H9 (cell line): ENCODE measurements around the gene TEX22. TPM values are rescaled to one million over a fixed set of nuclear protein-coding genes. Genes with fewer than 3 reads are reported as not detected.

Experiments used
- DNase-seq: peaks from one replicate; pipeline ENCODE4 v3.0.0-alpha.2; 2017
- H2AFZ ChIP-seq: one replicate; pipeline ENCODE4 v1.6.1; 2013; ENCODE audit warnings: mild to moderate bottlenecking, low read length, control low read depth, moderate library complexity
- H2AK5ac ChIP-seq: 2 replicates; pipeline ENCODE4 v1.6.1; 2013; ENCODE audit warnings: low read length, control low read depth, mixed read lengths; ENCODE audit not compliant: insufficient read length
- H2BK120ac ChIP-seq: one replicate; pipeline ENCODE4 v1.6.1; 2013; ENCODE audit warnings: low read depth, mild to moderate bottlenecking, low read length, control low read depth, inconsistent platforms; ENCODE audit not compliant: poor library complexity, severe bottlenecking
- H2BK12ac ChIP-seq: 2 replicates; pipeline ENCODE4 v1.6.1; 2013; ENCODE audit warnings: low read length, control low read depth, mixed read lengths, low read depth; ENCODE audit not compliant: insufficient read length
- H2BK15ac ChIP-seq: 2 replicates; pipeline ENCODE4 v1.6.1; 2013; ENCODE audit warnings: low read depth, low read length, control low read depth
- H2BK20ac ChIP-seq: one replicate; pipeline ENCODE4 v1.6.1; 2013; ENCODE audit warnings: low read depth, mild to moderate bottlenecking, low read length, control low read depth, inconsistent platforms; ENCODE audit not compliant: poor library complexity, severe bottlenecking
- H2BK5ac ChIP-seq: 2 replicates; pipeline ENCODE4 v1.6.1; 2013; ENCODE audit warnings: low read length, control low read depth, mixed read lengths; ENCODE audit not compliant: insufficient read length
- H3K14ac ChIP-seq: 2 replicates; pipeline ENCODE4 v1.6.1; 2013; ENCODE audit warnings: low read length, control low read depth; ENCODE audit not compliant: insufficient read depth
- H3K18ac ChIP-seq: 2 replicates; pipeline ENCODE4 v1.6.1; 2013; ENCODE audit warnings: low read depth, mild to moderate bottlenecking, mixed read lengths, low read length, control low read depth; ENCODE audit not compliant: insufficient read length
- H3K23ac ChIP-seq: 2 replicates; pipeline ENCODE4 v1.6.1; 2013; ENCODE audit warnings: low read length, control low read depth, mixed read lengths, low read depth; ENCODE audit not compliant: insufficient read length
- H3K23me2 ChIP-seq: 2 replicates; pipeline ENCODE4 v1.6.1; 2013; ENCODE audit warnings: low read depth, mild to moderate bottlenecking, mixed read lengths, low read length, control low read depth; ENCODE audit not compliant: insufficient read length, poor library complexity, severe bottlenecking
- H3K27ac ChIP-seq: 2 replicates; pipeline ENCODE4 v1.5.1; 2013; ENCODE audit warnings: low read length, control low read depth, mixed read lengths, low read depth; ENCODE audit not compliant: insufficient read length
- H3K27me3 ChIP-seq: 2 replicates; pipeline ENCODE4 v1.6.1; 2013; ENCODE audit warnings: low read length, control low read depth, inconsistent platforms; ENCODE audit not compliant: insufficient read depth
- H3K4ac ChIP-seq: 2 replicates; pipeline ENCODE4 v1.6.1; 2013; ENCODE audit warnings: low read depth, mild to moderate bottlenecking, control low read depth, inconsistent platforms, low read length, moderate library complexity
- H3K4me1 ChIP-seq: 2 replicates; pipeline ENCODE4 v1.6.1; 2013; ENCODE audit warnings: low read length, control low read depth, inconsistent platforms; ENCODE audit not compliant: insufficient read depth
- H3K4me2 ChIP-seq: 2 replicates; pipeline ENCODE4 v1.6.1; 2013; ENCODE audit warnings: low read length, control low read depth, mixed read lengths; ENCODE audit not compliant: insufficient read length, insufficient read depth
- H3K56ac ChIP-seq: 2 replicates; pipeline ENCODE4 v1.6.1; 2013; ENCODE audit warnings: low read depth, mild to moderate bottlenecking, mixed read lengths, low read length, control low read depth; ENCODE audit not compliant: insufficient read length
- H3K79me1 ChIP-seq: 2 replicates; pipeline ENCODE4 v1.6.1; 2013; ENCODE audit warnings: low read depth, mild to moderate bottlenecking, moderate library complexity, low read length, control low read depth, inconsistent platforms; ENCODE audit not compliant: insufficient read depth, poor library complexity, severe bottlenecking
- H3K79me2 ChIP-seq: 2 replicates; pipeline ENCODE4 v1.6.1; 2013; ENCODE audit warnings: low read length, control low read depth, inconsistent platforms; ENCODE audit not compliant: insufficient read depth
- H3K9ac ChIP-seq: 2 replicates; pipeline ENCODE4 v1.6.1; 2013; ENCODE audit warnings: low read length, control low read depth, mixed read lengths; ENCODE audit not compliant: insufficient read length; ENCODE audit errors: extremely low read depth
- H3K9me3 ChIP-seq: one replicate; pipeline ENCODE4 v1.6.1; 2013; ENCODE audit warnings: low read depth, low read length, inconsistent platforms; ENCODE audit not compliant: control insufficient read depth
- H3T11ph ChIP-seq: one replicate; pipeline ENCODE4 v1.6.1; 2013; ENCODE audit warnings: mild to moderate bottlenecking, low read length, control low read depth, inconsistent platforms
- H4K20me1 ChIP-seq: one replicate; pipeline ENCODE4 v1.6.1; 2013; ENCODE audit not compliant: control insufficient read depth, insufficient read length, insufficient read depth
- H4K5ac ChIP-seq: 2 replicates; pipeline ENCODE4 v1.6.1; 2013; ENCODE audit warnings: low read depth, mild to moderate bottlenecking, mixed read lengths, low read length, control low read depth; ENCODE audit not compliant: insufficient read length
- H4K8ac ChIP-seq: replicated peaks from 2 replicates; pipeline ENCODE4 v1.6.1; 2013; ENCODE audit warnings: low read length, control low read depth, mixed read lengths, low read depth; ENCODE audit not compliant: insufficient read length
- H4K91ac ChIP-seq: 2 replicates; pipeline ENCODE4 v1.6.1; 2013; ENCODE audit warnings: low read depth, mild to moderate bottlenecking, moderate library complexity, mixed read lengths, low read length, control low read depth; ENCODE audit not compliant: insufficient read length
- H3K27ac Mint-ChIP-seq, 3 experiments: 2 replicates in 2 of 3; 3 replicates in 1 of 3; pipeline ENCODE4 v1.8.0; 2020 to 2021; ENCODE audit warnings: mixed read lengths in 3 of 3, mild to moderate bottlenecking in 1 of 3, moderate library complexity in 1 of 3
- H3K27me3 Mint-ChIP-seq: 2 replicates; pipeline ENCODE4 v1.8.0; 2021; ENCODE audit warnings: low read depth, mild to moderate bottlenecking, moderate library complexity, mixed read lengths
- H3K36me3 Mint-ChIP-seq, 3 experiments: 2 replicates in 2 of 3; 3 replicates in 1 of 3; pipeline ENCODE4 v1.8.0; 2020 to 2021; ENCODE audit warnings: low read depth in 3 of 3, mixed read lengths in 3 of 3; ENCODE audit not compliant: insufficient read depth in 1 of 3
- H3K4me1 Mint-ChIP-seq, 2 experiments: 2 replicates each; pipeline ENCODE4 v1.8.0; 2020; ENCODE audit warnings: mixed read lengths in 2 of 2
- H3K4me3 Mint-ChIP-seq, 2 experiments: 2 replicates in 1 of 2; 3 replicates in 1 of 2; pipeline ENCODE4 v1.8.0; 2020 to 2021; ENCODE audit warnings: mild to moderate bottlenecking in 2 of 2, mixed read lengths in 2 of 2, moderate library complexity in 1 of 2
- H3K9me3 Mint-ChIP-seq, 2 experiments: 2 replicates in 1 of 2; 3 replicates in 1 of 2; pipeline ENCODE4 v1.8.0; 2020; ENCODE audit warnings: mild to moderate bottlenecking in 2 of 2, mixed read lengths in 2 of 2, moderate library complexity in 1 of 2
- WGBS: extraction: QIAGEN DNeasy Blood & Tissue Kit; methylation state at CpG from one replicate; pipeline ENCODE4 v1.1.7; 2013; ENCODE audit warnings: missing lambda C conversion rate, low lambda C conversion rate, mixed read lengths; ENCODE audit not compliant: insufficient read length; ENCODE audit errors: extremely low coverage; 5-methylcytosine and 5-hydroxymethylcytosine counted together
- total RNA-seq: library from RNA; stranded (reverse); gene quantifications from 2 replicates; pipeline ENCODE4 v1.2.1, GENCODE V29; 2021
- TF ChIP-seq, protein P1 (sequence below): fragments of 200-600 bp; sonication (generic); conservative IDR thresholded peaks from 3 replicates; pipeline ENCODE4 v1.8.0; 2021; ENCODE audit warnings: antibody characterized with exemption, mild to moderate bottlenecking

The TEX22 gene
- total RNA-seq, 1 experiment from 2014 or later, result 0.83 TPM

GRCh38 chr14:105374389-105374788 lies 23.9 kb upstream of the TEX22 start:
- Histone ChIP-seq H4K8ac (no peak overlapping the region), H3K79me2 (no peaks in the 10 kb centered on the region), H3K23ac (no peak overlapping the region), H3K79me1 (no peaks in the 10 kb centered on the region), H3K27me3 (no peaks in the 10 kb centered on the region), H2BK20ac (no peak overlapping the region), H3K4ac (no peak overlapping the region), H2AK5ac (no peak overlapping the region), H4K5ac (no peak overlapping the region), H3K23me2 (no peaks in the 10 kb centered on the region), H2BK12ac (no peak overlapping the region), H4K20me1 (no peaks in the 10 kb centered on the region), H3T11ph (no peak overlapping the region), H2BK120ac (no peak overlapping the region), H3K14ac (no peak overlapping the region), H3K9ac (no peak overlapping the region), H2BK15ac (no peak overlapping the region), H3K4me1 (peaks cover 2% of the 10 kb centered on the region; the same call in 1 of the 2 replicates), H3K4me2 (no peak overlapping the region), H3K18ac (no peak overlapping the region), H4K91ac (no peak overlapping the region), H2BK5ac (no peak overlapping the region), H2AFZ (no peak overlapping the region), H3K56ac (no peak overlapping the region), H3K9me3 (no peaks in the 10 kb centered on the region), H3K27ac (no peak overlapping the region)
- Mint-ChIP-seq H3K4me1 (peaks cover 8% of the 10 kb centered on the region in 2 experiments), H3K27me3 (peaks cover 8% of the 10 kb centered on the region), H3K9me3 (peaks cover 10% of the 10 kb centered on the region in 2 experiments; a peak in 4 of 5 replicates), H3K4me3 (no peak overlapping the region), H3K36me3 (peaks cover 10 to 29% (median 25%) of the 10 kb centered on the region in 3 experiments), H3K27ac (no peak overlapping the region)
- TF ChIP-seq, protein P1, sequence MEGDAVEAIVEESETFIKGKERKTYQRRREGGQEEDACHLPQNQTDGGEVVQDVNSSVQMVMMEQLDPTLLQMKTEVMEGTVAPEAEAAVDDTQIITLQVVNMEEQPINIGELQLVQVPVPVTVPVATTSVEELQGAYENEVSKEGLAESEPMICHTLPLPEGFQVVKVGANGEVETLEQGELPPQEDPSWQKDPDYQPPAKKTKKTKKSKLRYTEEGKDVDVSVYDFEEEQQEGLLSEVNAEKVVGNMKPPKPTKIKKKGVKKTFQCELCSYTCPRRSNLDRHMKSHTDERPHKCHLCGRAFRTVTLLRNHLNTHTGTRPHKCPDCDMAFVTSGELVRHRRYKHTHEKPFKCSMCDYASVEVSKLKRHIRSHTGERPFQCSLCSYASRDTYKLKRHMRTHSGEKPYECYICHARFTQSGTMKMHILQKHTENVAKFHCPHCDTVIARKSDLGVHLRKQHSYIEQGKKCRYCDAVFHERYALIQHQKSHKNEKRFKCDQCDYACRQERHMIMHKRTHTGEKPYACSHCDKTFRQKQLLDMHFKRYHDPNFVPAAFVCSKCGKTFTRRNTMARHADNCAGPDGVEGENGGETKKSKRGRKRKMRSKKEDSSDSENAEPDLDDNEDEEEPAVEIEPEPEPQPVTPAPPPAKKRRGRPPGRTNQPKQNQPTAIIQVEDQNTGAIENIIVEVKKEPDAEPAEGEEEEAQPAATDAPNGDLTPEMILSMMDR, result no peak
- WGBS, result no CpG with 5 or more reads among the region's 11 CpGs
- no peak for DNase-seq
